Right hindlimb (tissue), 1 donor: ENCODE measurements around the gene DNTTIP2.
"Not testable (repeated sequence)": the region's sequence is repeated elsewhere in the genome, so short reads cannot be mapped to it uniquely, and the experiment has no call there.

ENCODE experiments used
- DNase-seq: peaks from one replicate; pipeline ENCODE4 v3.0.0-alpha.2; 2018

DNTTIP2 gene

GRCh38 chr1:93874025-93874651 is 4.9 kb downstream of the DNTTIP2 start:
- DNase-seq: no peak

DNA sequence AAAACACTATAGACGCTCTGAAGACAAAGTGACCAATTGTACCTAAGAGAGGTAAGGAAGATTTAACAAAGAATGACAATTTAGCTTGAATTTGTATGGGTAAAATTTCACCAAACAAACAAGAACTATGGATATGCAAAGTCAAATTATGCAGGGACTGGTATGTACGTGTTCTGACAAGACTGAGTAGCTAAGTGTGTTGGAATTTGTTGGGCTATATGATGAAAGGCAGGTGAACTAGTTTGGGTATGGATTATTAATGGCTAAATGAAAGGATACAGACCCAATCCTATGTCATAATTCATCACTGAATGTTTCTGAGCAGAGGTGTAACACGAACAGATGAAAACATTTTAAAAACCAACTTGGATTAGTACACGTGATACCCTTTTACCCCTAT is 7.6 kb downstream of the DNTTIP2 start:
- no peak for DNase-seq

DNA sequence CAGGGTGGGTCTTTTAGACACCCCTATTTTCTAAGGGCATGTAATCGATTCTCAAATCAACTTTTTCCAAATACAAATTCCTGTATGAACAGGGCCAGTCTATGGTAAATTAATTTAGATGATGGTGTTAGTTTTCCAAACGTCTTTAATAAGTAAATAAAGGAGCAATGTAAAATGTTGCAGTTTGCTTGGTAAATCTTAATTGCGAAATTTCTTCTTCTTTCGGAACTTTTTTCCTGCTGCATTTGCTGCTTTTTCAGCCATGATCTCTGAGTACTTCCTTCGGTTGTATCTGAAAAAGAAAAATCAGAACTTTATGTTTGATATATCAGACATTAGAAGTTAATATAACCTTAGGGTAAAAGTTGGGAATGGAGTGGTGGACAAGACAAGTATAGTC is 9.4 kb downstream of the DNTTIP2 start:
- DNase-seq: no peak

DNA sequence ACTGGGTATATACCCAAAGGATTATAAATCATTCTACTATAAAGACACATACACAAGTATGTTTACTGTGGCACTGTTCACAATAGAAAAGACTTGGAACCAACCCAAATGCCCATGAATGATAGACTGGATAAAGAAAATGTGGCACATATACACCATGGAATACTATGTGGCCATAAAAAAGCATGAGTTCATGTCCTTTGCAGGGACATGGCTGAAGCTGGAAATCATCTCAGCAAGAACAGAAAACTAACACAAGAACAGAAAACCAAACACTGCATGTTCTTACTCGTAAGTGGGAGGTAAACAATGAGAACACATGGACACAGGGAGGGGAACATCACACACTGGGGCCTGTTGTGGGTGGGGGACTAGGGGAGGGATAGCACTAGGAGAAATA is 10.5 kb downstream of the DNTTIP2 start:
- DNase-seq: not testable (repeated sequence)

- DNase-seq: no peak
These were observed 13.8 kb downstream of the DNTTIP2 start for GRCh38 chr1:93865253-93865652.

- DNase-seq: no peak
These were observed 14.8 kb downstream of the DNTTIP2 start for GRCh38 chr1:93864175-93864574.

DNA sequence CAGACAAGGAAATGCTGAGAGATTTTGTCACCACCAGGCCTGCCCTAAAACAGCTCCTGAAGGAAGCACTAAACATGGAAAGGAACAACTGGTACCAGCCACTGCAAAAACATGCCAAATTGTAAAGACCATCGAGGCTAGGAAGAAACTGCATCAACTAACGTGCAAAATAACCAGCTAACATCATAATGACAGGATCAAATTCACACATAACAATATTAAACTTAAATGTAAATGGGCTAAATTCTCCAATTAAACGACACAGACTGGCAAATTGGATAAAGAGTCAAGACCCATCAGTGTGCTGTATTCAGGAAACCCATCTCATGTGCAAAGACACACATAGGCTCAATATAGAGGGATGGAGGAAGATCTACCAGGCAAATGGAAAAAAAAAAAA is 21.4 kb downstream of the DNTTIP2 start:
- not testable (repeated sequence) for DNase-seq

- DNase-seq: not testable (repeated sequence)
These were observed 23.0 kb downstream of the DNTTIP2 start for GRCh38 chr1:93855983-93856382.

- DNase-seq: no peak
These were observed 25.1 kb downstream of the DNTTIP2 start for GRCh38 chr1:93853940-93854339.

DNA sequence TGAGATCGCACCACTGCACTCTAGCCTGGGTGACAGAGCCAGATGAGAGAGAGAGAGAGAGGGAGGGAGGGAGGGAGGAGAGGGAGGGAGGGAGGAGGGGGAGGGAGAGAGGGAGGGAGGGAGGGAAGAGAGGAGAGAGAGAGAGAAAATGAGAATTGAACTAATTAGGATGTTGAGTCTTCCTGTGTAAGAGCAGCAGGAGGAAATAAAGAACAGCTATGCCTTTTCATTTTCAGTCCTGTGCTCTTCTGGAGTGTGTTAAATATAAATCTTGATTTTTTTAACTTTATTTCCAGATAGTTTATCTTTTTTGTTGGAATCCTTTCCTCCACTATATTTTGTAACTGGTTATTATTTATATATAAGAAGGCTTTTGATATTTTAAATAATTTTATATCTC is 27.1 kb downstream of the DNTTIP2 start:
- no peak for DNase-seq

- no peak for DNase-seq
These were observed 27.7 kb downstream of the DNTTIP2 start for GRCh38 chr1:93851327-93851712.

GRCh38 chr1:93850687-93851326 is 28.2 kb downstream of the DNTTIP2 start:
- DNase-seq: peak; percentile 43

DNA sequence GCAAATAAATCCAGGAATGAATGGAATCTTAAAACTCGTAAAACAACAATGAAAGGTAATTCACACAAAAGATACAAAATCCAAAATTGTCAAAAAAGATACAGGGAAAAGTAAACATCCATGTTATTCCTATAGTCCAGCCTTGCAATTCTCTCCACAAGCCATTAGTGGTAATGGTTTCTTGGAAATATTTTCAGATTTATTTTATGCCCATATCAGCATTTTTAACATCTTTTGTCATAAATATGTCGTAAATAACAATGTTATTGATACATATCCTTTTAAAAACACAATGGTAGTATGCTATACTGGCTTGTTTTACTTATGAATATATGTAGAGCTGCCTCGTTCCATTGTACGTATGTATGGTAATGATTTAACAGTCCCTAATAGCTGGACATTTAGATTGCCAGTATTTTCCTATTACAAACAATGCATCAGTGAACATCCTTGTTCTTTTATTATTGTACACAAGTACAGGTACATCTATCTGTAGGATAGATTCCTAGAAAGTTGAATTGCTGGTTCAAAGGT is 30.6 kb downstream of the DNTTIP2 start:
- DNase-seq: no peak

GRCh38 chr1:93847811-93848288 is 31.2 kb downstream of the DNTTIP2 start:
- peak; percentile 82 for DNase-seq

- DNase-seq: peak; percentile 94
These were observed 31.8 kb downstream of the DNTTIP2 start for GRCh38 chr1:93846992-93847810.

DNA sequence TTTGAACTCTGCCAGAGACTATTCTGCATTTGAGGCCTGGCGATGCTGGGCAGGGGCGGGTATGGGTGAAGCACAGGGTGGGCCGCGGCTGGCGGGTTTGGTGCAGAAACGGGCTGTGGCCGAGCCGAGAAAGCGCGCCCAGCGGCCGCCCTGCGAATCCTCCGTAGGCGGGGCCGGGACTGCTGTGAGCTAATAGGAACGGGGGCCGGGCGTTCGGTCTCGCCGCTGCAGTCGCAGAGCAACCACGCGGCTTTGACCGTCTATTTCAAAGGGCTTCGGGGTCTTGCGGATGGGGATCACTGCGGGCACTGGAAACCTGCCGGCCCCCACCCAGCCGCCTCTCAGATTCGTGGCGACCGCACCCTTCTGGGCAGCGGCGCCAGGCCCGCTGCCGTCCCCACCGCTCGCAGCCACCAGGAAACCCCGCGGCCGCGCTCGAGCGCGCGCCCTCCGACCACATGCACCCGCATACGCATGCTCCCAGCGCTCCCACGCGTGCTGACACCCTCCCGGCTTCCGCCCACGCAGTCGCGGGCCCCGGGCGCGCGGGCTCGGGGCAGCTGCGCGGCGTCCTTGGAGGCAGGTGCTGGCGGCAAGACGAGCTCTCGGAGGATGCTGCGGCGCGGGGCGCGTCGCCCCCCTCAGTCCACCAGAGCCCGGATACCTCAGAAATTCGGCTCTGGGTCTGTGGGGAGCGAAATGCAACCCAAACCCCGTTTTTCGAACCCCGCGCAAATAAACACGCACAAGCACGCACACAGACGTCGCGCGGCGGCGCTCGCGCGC is 32.6 kb downstream of the DNTTIP2 start:
- peak; percentile 93 for DNase-seq

- peak; percentile 37 for DNase-seq
These were observed 33.3 kb downstream of the DNTTIP2 start for GRCh38 chr1:93845538-93846205.

DNA sequence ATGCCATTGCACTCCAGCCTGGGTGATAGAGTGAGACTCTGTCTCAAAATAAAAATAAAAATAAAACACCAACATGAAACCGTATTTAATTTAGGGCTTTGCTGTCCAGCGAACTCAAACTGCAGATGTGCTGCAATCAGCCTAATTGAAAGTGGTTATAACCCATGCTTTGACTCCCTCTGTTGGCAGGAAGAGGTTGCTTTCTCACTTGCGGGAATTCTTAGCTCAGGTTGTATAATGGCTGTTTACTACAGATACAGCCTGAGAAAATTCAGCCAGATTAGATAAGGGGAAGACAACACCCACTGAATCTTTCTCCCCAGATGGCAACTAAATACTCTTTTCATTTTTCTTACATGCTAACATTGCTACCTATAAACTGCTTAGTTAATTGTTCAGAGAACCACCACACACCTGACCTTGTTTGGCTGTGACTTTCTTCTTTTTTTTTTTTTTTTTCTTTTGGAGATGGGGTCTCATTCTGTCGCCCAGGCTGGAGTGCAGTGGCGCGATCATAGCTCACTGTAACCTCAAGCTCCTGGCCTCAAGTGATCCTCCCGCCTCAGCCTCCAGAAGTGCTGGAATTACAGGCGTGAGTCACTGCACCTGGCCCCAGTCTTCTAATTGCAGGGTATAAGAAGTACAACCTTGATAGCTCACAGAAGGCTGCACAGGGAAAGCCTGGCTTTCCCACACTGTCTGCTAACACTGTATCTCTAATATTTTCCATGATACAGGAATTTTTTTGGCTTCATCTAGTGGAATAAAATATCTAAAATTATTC is 34.6 kb downstream of the DNTTIP2 start:
- peak; percentile 48 for DNase-seq

GRCh38 chr1:93842750-93843500 is 36.1 kb downstream of the DNTTIP2 start:
- DNase-seq: no peak

GRCh38 chr1:93841771-93842170 is 37.2 kb downstream of the DNTTIP2 start:
- no peak for DNase-seq
